AG04449 (cell line): ENCODE results near the gene PIK3C3.
"Not testable (repeated sequence)": the region's sequence is repeated elsewhere in the genome, so short reads cannot be mapped to it uniquely, and the experiment has no call there.

ENCODE experiments used
- CTCF ChIA-PET: fragments of 350-600 bp; formaldehyde crosslinking; extraction: SDS; loops from one replicate; lab custom pipeline; 2021; ENCODE audit warnings: antibody characterized with exemption; lab: Yijun Ruan, JAX
- POLR2A ChIA-PET: fragments of 400-600, 350-600 bp; formaldehyde crosslinking; extraction: SDS; loops from one replicate; lab custom pipeline; 2020; ENCODE audit warnings: antibody characterized with exemption, inconsistent platforms; lab: Yijun Ruan, JAX
- DNase-seq: peaks from one replicate; pipeline ENCODE4 v3.0.0-alpha.2; 2010; ENCODE audit warnings: low read depth, low spot score
- H3K4me3 ChIP-seq: 2 replicates; pipeline ENCODE4 v1.5.1; 2011; ENCODE audit warnings: low read depth, mild to moderate bottlenecking, control low read depth, low read length
- CTCF ChIP-seq: IDR thresholded peaks from one replicate; pipeline ENCODE4 v1.5.1; 2011; ENCODE audit warnings: mild to moderate bottlenecking, moderate library complexity, low read length, control low read depth, inconsistent platforms; ENCODE audit not compliant: insufficient read depth; ENCODE audit errors: missing control alignments

PIK3C3 gene

GRCh38 chr18:42045346-42045745, 90.3 kb downstream of the PIK3C3 start:
- no peak overlapping the region for H3K4me3 ChIP-seq
- no peak for TF ChIP-seq CTCF
- POLR2A ChIA-PET = no interaction called here
- DNase-seq = no peak
- CTCF ChIA-PET = interaction anchor here (1.0 to 9.5 kb wide), 4 partner anchors 7 to 69 kb away, joined by 5 to 106 read pairs (median 12); no protein-coding TSS in a partner anchor

GRCh38 chr18:42047721-42048120, 92.7 kb downstream of the PIK3C3 start:
- POLR2A ChIA-PET = no interaction called here
- no peak overlapping the region for H3K4me3 ChIP-seq
- CTCF ChIA-PET = interaction anchor here (1.1 to 4.2 kb wide), 4 partner anchors 17 to 67 kb away, joined by 3 to 19 read pairs (median 10); no protein-coding TSS in a partner anchor
- no peak for DNase-seq
- TF ChIP-seq CTCF = no peak

- CTCF ChIA-PET = interaction anchor here (1.1 to 4.2 kb wide), 3 partner anchors 18 to 29 kb away, joined by 5 to 19 read pairs (median 14); no protein-coding TSS in a partner anchor
- no peak for TF ChIP-seq CTCF
- POLR2A ChIA-PET = no interaction called here
- DNase-seq = peak; percentile 58
- H3K4me3 ChIP-seq = no peak overlapping the region
Measured at GRCh38 chr18:42048158-42048557, 93.1 kb downstream of the PIK3C3 start.

- CTCF ChIA-PET = interaction anchor here (1.0 to 5.9 kb wide), 4 partner anchors 8 to 21 kb away, joined by 3 to 106 read pairs (median 18); no protein-coding TSS in a partner anchor
Measured at GRCh38 chr18:42049536-42049935, 94.5 kb downstream of the PIK3C3 start.

GRCh38 chr18:42051411-42051810, 96.4 kb downstream of the PIK3C3 start:
- TF ChIP-seq CTCF = no peak
- H3K4me3 ChIP-seq = no peak overlapping the region
- POLR2A ChIA-PET = interaction anchor here (1.0 kb wide), 1 partner anchor 8 kb away, joined by 3 read pairs; no protein-coding TSS in a partner anchor
- no peak for DNase-seq
- CTCF ChIA-PET = interaction anchor here (0.8 to 5.9 kb wide), 13 partner anchors 9 to 1536 kb away, joined by 3 to 143 read pairs (median 26); no protein-coding TSS in a partner anchor

More at GRCh38 chr18:42049536-42049935, 94.5 kb downstream of the PIK3C3 start:
- POLR2A ChIA-PET, H3K4me3 ChIP-seq, DNase-seq: not testable (repeated sequence)

- DNase-seq = no peak
- H3K4me3 ChIP-seq = no peak overlapping the region
- CTCF ChIA-PET = interaction anchor here (0.8 to 5.9 kb wide), 20 partner anchors 8 to 1536 kb away, joined by 3 to 143 read pairs (median 10); no protein-coding TSS in a partner anchor
- peak; percentile 13 for TF ChIP-seq CTCF
- POLR2A ChIA-PET = interaction anchor here (1.0 kb wide), 1 partner anchor 8 kb away, joined by 3 read pairs; no protein-coding TSS in a partner anchor
Measured at GRCh38 chr18:42052122-42052708, 97.2 kb downstream of the PIK3C3 start.
